Panc1 (cell line): Measurements from ENCODE around the gene ZNF236. TPM values are rescaled to one million over a fixed set of nuclear protein-coding genes. Genes with fewer than 3 reads are reported as not detected.

Source experiments
- ATAC-seq: fragments of 200-7000 bp; cut with Tn5 transposase; 2 replicates; pipeline ENCODE4 v1.9.1; 2020; ENCODE audit warnings: mild to moderate bottlenecking, moderate library complexity
- BruUV-seq: library from RNA; stranded (reverse); fragments of 400-500 nt; replicated peaks from 2 replicates; lab custom pipeline; 2021; lab: Mats Ljungman, UMichigan
- CTCF ChIA-PET: fragments of 300-600 bp; sonication (Branson Sonifier 250); formaldehyde crosslinking; loops from one replicate; lab custom pipeline; 2022; ENCODE audit warnings: antibody characterized with exemption; lab: Charles Lee
- POLR2A ChIA-PET: fragments of 300-600 bp; sonication (Branson Sonifier 250); formaldehyde crosslinking; loops from one replicate; lab custom pipeline; 2022; ENCODE audit warnings: antibody characterized with exemption; lab: Charles Lee
- DNase-seq: peaks from one replicate; pipeline ENCODE4 v3.0.0-alpha.2; 2010; ENCODE audit warnings: low read depth, low spot score
- H3K27ac ChIP-seq: 2 replicates; pipeline ENCODE4 v1.5.1; 2011; ENCODE audit warnings: mild to moderate bottlenecking, low read length, inconsistent platforms
- H3K27me3 ChIP-seq: fragments of 200-500 bp; sonication (Bioruptor generic); 2 replicates; pipeline ENCODE4 v1.6.0; 2014; ENCODE audit warnings: low read length, inconsistent platforms; ENCODE audit not compliant: control insufficient read depth, insufficient read depth
- H3K36me3 ChIP-seq: fragments of 200-500 bp; sonication (Bioruptor generic); 2 replicates; pipeline ENCODE4 v1.5.1; 2014; ENCODE audit warnings: inconsistent platforms, mild to moderate bottlenecking, low read length, moderate library complexity; ENCODE audit not compliant: control insufficient read depth, insufficient read depth
- H3K4me1 ChIP-seq: 2 replicates; pipeline ENCODE4 v1.5.1; 2011; ENCODE audit warnings: inconsistent platforms, mild to moderate bottlenecking, low read length, moderate library complexity; ENCODE audit not compliant: control insufficient read depth, insufficient read depth
- H3K4me3 ChIP-seq, 2 experiments: 2 replicates each; pipeline ENCODE4 v1.5.1; 2011 to 2012; ENCODE audit warnings: low read depth in 2 of 2, low read length in 2 of 2, mild to moderate bottlenecking in 2 of 2, inconsistent platforms in 1 of 2, moderate library complexity in 1 of 2
- H3K9me3 ChIP-seq: fragments of 200-500 bp; sonication (Bioruptor generic); 2 replicates; pipeline ENCODE4 v1.5.1; 2014; ENCODE audit warnings: low read depth, mild to moderate bottlenecking, inconsistent platforms, low read length, moderate library complexity; ENCODE audit not compliant: control insufficient read depth, insufficient read depth
- CTCF ChIP-seq: fragments of 450-650 bp; IDR thresholded peaks from 2 replicates; pipeline ENCODE4 v1.5.1; 2017; ENCODE audit warnings: mild to moderate bottlenecking
- POLR2AphosphoS5 ChIP-seq: IDR thresholded peaks from 2 replicates; pipeline ENCODE4 v1.6.1; 2012; ENCODE audit warnings: mild to moderate bottlenecking, low read depth, low read length, moderate library complexity
- SIN3A ChIP-seq: IDR thresholded peaks from 2 replicates; pipeline ENCODE4 v1.6.1; 2012; ENCODE audit warnings: low read depth, mild to moderate bottlenecking, low read length, moderate library complexity, borderline replicate concordance; ENCODE audit not compliant: insufficient read depth
- TCF7L2 ChIP-seq: IDR thresholded peaks from 2 replicates; pipeline ENCODE4 v1.6.1; 2011; ENCODE audit warnings: mild to moderate bottlenecking, low read depth, low read length, inconsistent platforms
- in situ Hi-C: cut with HindIII; loops from 2 replicates; pipeline ENCODE4 v1.10.0; 2016; ENCODE audit warnings: low sequenced_read_pairs, low pct_unique_long_range_greater_than_20kb
- intact Hi-C: fragments of 100-400 bp; cut with micrococcal nuclease; formaldehyde crosslinking; loops from one replicate; pipeline ENCODE4 v1.10.0; 2022; ENCODE audit not compliant: unreplicated experiment
- total RNA-seq: library from RNA; stranded (reverse); gene quantifications from one replicate; pipeline ENCODE4 v1.2.1, GENCODE V29; 2021; ENCODE audit not compliant: unreplicated experiment
- TF ChIP-seq, protein P1 (sequence below), 2 experiments: IDR thresholded peaks; 2 replicates each; pipeline ENCODE4 v1.6.1; 2011 to 2012; ENCODE audit warnings: low read depth in 2 of 2, control low read depth in 1 of 2, low read length in 1 of 2, mild to moderate bottlenecking in 1 of 2, moderate library complexity in 1 of 2; ENCODE audit not compliant: insufficient read depth in 1 of 2

Gene ZNF236
- total RNA-seq, 1 experiment from 2014 or later: 32.2 TPM

DNA sequence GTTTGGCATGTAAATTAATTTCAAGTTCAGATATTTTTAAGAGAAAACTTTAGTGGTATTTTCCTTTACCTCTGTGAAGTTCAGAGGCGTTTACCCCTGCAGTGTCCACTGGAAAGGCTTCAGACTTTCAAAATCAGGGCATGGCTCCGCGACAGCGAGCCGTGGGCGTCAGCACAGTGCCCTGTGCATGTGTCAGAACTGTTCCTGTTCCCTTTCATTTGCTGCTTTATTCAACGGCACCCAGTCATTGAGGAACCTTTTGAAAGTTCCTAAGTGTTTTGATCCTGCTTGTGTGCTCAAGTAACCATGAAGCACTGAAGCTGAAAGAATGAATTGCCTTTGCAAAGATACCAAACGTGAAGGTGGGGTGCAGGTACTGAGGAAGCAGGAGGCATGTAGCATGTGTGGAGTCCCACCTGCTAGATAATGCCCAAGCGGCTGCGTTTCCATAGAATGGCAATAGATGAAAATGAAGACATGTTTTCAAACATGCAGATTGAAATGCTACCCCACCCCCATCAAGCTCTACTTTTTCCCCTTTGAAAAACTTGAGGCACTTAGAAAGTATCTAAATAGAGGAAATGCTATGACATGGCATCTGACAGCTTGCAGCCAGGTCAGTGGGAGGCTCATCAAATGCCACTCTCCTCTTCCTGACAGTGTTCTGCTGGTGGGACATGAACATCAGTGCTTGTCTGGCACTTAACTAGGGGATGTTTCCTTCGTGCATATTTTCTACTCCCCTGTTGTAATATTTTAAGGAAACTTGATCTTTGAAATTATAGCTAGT, 148.6 kb downstream of the ZNF236 start:
- no peaks in the 10 kb centered on the region for H3K9me3 ChIP-seq
- H3K4me1 ChIP-seq: no peaks in the 10 kb centered on the region
- no TSS peak for BruUV-seq
- ChIA-PET CTCF (no interaction called here), POLR2A (no interaction called here)
- no peak for DNase-seq
- no peak for ATAC-seq
- H3K27ac ChIP-seq: no peak overlapping the region
- H3K36me3 ChIP-seq: no peaks in the 10 kb centered on the region
- no peak for TF ChIP-seq POLR2AphosphoS5
- TF ChIP-seq, protein P1, sequence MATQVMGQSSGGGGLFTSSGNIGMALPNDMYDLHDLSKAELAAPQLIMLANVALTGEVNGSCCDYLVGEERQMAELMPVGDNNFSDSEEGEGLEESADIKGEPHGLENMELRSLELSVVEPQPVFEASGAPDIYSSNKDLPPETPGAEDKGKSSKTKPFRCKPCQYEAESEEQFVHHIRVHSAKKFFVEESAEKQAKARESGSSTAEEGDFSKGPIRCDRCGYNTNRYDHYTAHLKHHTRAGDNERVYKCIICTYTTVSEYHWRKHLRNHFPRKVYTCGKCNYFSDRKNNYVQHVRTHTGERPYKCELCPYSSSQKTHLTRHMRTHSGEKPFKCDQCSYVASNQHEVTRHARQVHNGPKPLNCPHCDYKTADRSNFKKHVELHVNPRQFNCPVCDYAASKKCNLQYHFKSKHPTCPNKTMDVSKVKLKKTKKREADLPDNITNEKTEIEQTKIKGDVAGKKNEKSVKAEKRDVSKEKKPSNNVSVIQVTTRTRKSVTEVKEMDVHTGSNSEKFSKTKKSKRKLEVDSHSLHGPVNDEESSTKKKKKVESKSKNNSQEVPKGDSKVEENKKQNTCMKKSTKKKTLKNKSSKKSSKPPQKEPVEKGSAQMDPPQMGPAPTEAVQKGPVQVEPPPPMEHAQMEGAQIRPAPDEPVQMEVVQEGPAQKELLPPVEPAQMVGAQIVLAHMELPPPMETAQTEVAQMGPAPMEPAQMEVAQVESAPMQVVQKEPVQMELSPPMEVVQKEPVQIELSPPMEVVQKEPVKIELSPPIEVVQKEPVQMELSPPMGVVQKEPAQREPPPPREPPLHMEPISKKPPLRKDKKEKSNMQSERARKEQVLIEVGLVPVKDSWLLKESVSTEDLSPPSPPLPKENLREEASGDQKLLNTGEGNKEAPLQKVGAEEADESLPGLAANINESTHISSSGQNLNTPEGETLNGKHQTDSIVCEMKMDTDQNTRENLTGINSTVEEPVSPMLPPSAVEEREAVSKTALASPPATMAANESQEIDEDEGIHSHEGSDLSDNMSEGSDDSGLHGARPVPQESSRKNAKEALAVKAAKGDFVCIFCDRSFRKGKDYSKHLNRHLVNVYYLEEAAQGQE (IDR thresholded peaks at IDR 0.05; ENCODE audit: insufficient read depth in 1 of 2, low read depth in 2 of 2, low read length in 1 of 2): no peak
- TF ChIP-seq CTCF: no peak
- no peak for TF ChIP-seq TCF7L2
- TF ChIP-seq SIN3A: no peak
- in situ Hi-C loops: no loop called here
- intact Hi-C loops: no loop called here
- H3K27me3 ChIP-seq: no peaks in the 10 kb centered on the region
- H3K4me3 ChIP-seq: no peak overlapping the region

DNA sequence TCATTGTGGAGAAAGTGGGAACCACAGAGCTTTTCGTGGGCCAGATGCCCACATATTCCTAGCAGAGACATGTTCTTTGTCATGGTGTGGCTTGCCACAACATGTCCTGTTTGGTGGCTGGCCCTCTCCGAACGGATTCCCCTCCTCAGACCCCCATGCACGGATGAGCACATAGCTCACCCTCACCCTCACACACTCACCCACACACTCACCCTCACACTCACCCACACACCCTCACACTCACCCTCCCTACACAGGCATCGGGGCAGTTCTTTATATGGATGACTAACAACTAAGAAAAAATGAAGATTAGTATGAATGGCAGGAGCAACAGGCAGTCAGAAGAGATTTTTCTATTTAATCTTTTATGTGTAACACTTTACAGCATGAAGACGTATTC, 149.9 kb downstream of the ZNF236 start:
- POLR2A ChIA-PET: no interaction called here
- CTCF ChIA-PET: no interaction called here
- H3K36me3 ChIP-seq: no peaks in the 10 kb centered on the region
- no peak overlapping the region for H3K27ac ChIP-seq
- DNase-seq (no peak), ATAC-seq (no peak)
- BruUV-seq: no TSS peak
- intact Hi-C loops (no loop called here), in situ Hi-C loops (no loop called here)
- no peaks in the 10 kb centered on the region for H3K27me3 ChIP-seq
- no peaks in the 10 kb centered on the region for H3K9me3 ChIP-seq
- no peaks in the 10 kb centered on the region for H3K4me1 ChIP-seq
- no peak overlapping the region for H3K4me3 ChIP-seq
- TF ChIP-seq POLR2AphosphoS5 (no peak), TCF7L2 (no peak), SIN3A (no peak), CTCF (no peak)
- TF ChIP-seq, protein P1 (IDR thresholded peaks at IDR 0.05; ENCODE audit: insufficient read depth in 1 of 2, low read depth in 2 of 2, low read length in 1 of 2): no peak
